SW480 (cell line): ENCODE measurements around the gene ASTN1.
A peak's percentile ranks its signal among the peaks of the same experiment; 100 is the strongest.

Experiments
- DNase-seq: peaks from one replicate; pipeline ENCODE4 v3.0.0-alpha.2; 2016; ENCODE audit warnings: low spot score

The ASTN1 gene

GRCh38 chr1:176989754-176990153 lies 174.8 kb downstream of the ASTN1 start:
- DNase-seq: no peak

- no peak for DNase-seq
These were observed 175.5 kb downstream of the ASTN1 start for GRCh38 chr1:176989023-176989422.

GRCh38 chr1:176987016-176987415 lies 177.5 kb downstream of the ASTN1 start:
- no peak for DNase-seq

GRCh38 chr1:176983731-176984130 lies 180.8 kb downstream of the ASTN1 start:
- no peak for DNase-seq

GRCh38 chr1:176976771-176977170 lies 187.7 kb downstream of the ASTN1 start:
- no peak for DNase-seq

- DNase-seq: no peak
These were observed 188.3 kb downstream of the ASTN1 start for GRCh38 chr1:176976225-176976624.

- DNase-seq: no peak
These were observed 199.8 kb downstream of the ASTN1 start for GRCh38 chr1:176964687-176965086.

- DNase-seq: no peak
These were observed 201.3 kb downstream of the ASTN1 start for GRCh38 chr1:176963181-176963580.

GRCh38 chr1:176961678-176962077 lies 202.8 kb downstream of the ASTN1 start:
- no peak for DNase-seq

GRCh38 chr1:176959191-176959820 lies 205.2 kb downstream of the ASTN1 start:
- no peak for DNase-seq

GRCh38 chr1:176957603-176958002 lies 206.9 kb downstream of the ASTN1 start:
- DNase-seq: no peak

- no peak for DNase-seq
These were observed 210.3 kb downstream of the ASTN1 start for GRCh38 chr1:176954242-176954641.

GRCh38 chr1:176950736-176951324 lies 213.7 kb downstream of the ASTN1 start:
- no peak for DNase-seq

GRCh38 chr1:176949033-176949662 lies 215.4 kb downstream of the ASTN1 start:
- peak; percentile 53 for DNase-seq

GRCh38 chr1:176944606-176945005 lies 219.9 kb downstream of the ASTN1 start:
- no peak for DNase-seq

GRCh38 chr1:176943783-176944182 lies 220.7 kb downstream of the ASTN1 start:
- DNase-seq: no peak

GRCh38 chr1:176942346-176942745 lies 222.2 kb downstream of the ASTN1 start:
- no peak for DNase-seq

GRCh38 chr1:176939993-176940392 lies 224.5 kb downstream of the ASTN1 start:
- DNase-seq: no peak

GRCh38 chr1:176938375-176938774 lies 226.1 kb downstream of the ASTN1 start:
- no peak for DNase-seq

- DNase-seq: no peak
These were observed 230.1 kb downstream of the ASTN1 start for GRCh38 chr1:176934370-176934769.

GRCh38 chr1:176932114-176933104 lies 232.1 kb downstream of the ASTN1 start:
- no peak for DNase-seq

- no peak for DNase-seq
These were observed 233.0 kb downstream of the ASTN1 start for GRCh38 chr1:176931526-176931925.
